ENCODE data around the gene SLC5A10.

SLC5A10 gene

DNA sequence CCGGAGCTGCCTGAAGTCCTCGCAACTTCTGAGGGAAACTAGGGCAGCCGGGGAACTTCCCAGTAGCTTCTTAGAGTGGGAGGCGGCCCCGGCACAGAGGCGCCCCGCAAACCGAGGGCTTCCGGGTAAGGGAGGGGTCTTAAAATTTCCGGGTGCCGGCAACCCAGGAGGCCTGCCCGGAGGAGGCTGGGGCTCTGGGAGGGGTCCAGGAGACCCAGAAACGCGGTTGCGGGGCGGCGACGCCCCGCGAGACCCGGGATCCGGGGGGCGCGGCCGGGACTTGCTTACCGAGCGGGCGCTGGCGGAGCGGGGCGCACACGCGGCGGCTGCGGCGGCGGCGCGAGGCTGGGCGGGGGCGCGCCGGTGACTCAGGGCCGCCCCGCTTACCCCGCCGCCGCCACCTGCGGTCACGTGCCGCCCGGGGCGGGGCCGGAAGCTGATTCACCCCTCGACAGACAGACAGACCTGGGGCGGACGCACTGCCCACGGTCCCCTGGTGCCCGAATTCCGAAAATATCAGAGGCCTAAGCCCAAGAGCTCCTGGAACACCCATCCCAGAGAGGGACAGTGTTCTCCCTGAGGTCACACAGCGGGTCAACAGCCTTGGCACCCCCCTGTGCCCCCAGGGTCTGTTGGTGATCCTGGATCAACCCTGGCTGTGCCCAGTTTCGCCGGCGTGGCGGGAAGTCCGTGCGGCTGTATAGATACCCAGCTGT, 52.6 kb downstream of the SLC5A10 start, which contains the start of gene FAM83G:
Gene FAM83G (minus strand): TSS at position 344 of the 716 bp plus-strand sequence. CDS start 723 bp downstream, outside the sequence.
- peak; percentile 93 for DNase-seq

DNA sequence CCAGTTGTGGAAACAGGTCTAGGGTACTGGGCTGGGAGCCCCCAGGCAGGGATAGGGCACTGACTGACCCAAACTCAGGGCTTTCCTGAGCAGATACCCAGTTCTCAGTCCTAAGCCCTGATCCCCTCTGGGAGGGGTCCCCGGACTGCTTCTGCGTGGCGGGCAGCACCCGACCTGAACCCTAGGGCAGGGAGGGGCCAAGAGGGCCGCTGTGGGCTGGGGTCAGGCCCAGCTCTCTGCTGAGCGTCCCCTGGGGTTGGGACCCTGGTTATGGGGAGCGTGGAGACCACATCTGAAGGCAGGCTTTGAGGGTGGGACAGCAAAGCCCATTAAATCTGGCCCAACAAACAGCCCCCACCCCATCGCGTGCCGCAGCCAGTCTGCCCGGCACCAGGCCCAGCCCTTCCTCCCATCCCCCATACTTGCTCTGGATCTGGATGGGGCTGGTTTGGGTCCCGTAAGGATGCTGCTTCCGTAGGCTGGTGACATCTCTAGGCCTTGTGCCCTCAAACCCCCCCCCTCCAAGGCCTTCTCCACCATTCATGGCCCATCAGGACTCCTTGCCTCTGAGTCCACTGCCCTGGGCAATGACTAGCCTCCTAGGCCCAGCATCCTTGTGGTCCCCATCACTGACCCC, 53.3 kb downstream of the SLC5A10 start:
- DNase-seq: no peak

- no peak for DNase-seq
These were observed 53.9 kb downstream of the SLC5A10 start for GRCh38 chr17:19005789-19006430.

GRCh38 chr17:19006698-19007097, 54.7 kb downstream of the SLC5A10 start:
- no peak for DNase-seq

GRCh38 chr17:19009970-19010369, 58.0 kb downstream of the SLC5A10 start:
- DNase-seq: no peak

- no peak for DNase-seq
These were observed 59.0 kb downstream of the SLC5A10 start for GRCh38 chr17:19010729-19011505.

DNA sequence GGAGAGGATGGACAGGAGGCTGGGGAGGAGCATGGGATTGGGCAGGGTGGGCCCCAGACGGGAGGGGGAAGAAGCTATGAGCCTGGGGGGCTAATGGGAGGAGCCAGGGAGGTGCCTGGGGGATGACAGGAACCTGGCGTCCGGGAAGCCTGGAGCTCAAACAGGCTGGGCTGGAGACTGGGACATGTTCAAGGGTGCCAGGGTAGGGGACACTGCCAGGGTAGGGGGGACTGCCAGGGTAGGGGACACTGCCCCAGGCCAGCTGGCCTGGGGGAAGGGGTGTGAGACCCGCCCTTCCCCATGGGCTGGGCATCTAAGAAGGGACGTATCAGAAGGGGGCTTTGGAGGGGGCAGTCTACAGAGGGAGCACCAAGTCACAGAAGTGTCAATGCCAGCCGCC, 59.6 kb downstream of the SLC5A10 start:
- no peak for DNase-seq

GRCh38 chr17:19012171-19013080, 60.5 kb downstream of the SLC5A10 start:
- DNase-seq: no peak

DNA sequence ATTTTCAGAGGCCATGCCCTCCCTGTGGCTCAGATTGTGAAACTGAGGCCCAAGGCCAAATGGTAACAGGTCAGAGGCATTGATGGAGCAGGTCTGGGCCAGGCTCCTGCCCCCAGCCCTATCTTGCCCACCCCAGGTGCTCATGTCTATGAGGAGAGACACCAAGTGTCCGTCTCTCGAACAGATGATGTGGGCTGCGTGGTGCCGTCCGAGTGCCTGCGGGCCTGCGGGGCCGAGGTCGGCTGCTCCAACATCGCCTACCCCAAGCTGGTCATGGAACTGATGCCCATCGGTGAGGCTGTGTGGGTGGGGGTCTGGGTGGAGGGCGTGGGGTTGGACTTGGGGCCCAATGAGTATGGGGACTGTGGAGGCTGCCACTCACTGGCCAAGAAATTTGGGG, 61.3 kb downstream of the SLC5A10 start:
- DNase-seq: no peak

- DNase-seq: no peak
These were observed 62.1 kb downstream of the SLC5A10 start for GRCh38 chr17:19013806-19014627.

DNA sequence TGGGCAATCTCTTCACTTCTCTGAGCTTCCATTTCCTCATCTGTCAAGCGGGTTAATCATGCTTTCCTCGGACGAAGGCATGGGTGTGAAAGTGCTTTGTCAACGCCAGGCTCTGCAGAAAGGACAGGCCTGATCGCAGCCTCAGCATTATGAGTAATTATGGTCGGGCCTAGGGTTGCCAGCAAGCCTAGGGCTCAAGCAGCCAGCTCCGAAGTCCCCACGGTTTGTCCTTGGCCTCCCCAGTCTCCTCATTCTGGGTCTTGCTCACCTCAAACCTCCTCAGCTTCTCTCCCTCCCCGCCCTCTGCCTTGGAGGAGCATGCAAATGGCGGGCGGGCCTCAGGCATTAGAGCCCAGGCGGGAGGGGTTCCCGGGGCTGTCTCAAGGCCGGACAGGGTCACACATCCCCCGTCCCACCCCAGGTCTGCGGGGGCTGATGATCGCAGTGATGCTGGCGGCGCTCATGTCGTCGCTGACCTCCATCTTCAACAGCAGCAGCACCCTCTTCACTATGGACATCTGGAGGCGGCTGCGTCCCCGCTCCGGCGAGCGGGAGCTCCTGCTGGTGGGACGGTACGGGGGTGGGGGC, 62.8 kb downstream of the SLC5A10 start:
- DNase-seq: no peak

- no peak for DNase-seq
These were observed 63.5 kb downstream of the SLC5A10 start for GRCh38 chr17:19015428-19015827.

GRCh38 chr17:19016297-19016696, 64.3 kb downstream of the SLC5A10 start:
- DNase-seq: no peak

GRCh38 chr17:19016881-19017280, 64.9 kb downstream of the SLC5A10 start:
- no peak for DNase-seq

- DNase-seq: no peak
These were observed 65.4 kb downstream of the SLC5A10 start for GRCh38 chr17:19017401-19017800.

- no peak for DNase-seq
These were observed 66.0 kb downstream of the SLC5A10 start for GRCh38 chr17:19017804-19018599.

- DNase-seq: no peak
These were observed 66.6 kb downstream of the SLC5A10 start for GRCh38 chr17:19018600-19018950.

DNA sequence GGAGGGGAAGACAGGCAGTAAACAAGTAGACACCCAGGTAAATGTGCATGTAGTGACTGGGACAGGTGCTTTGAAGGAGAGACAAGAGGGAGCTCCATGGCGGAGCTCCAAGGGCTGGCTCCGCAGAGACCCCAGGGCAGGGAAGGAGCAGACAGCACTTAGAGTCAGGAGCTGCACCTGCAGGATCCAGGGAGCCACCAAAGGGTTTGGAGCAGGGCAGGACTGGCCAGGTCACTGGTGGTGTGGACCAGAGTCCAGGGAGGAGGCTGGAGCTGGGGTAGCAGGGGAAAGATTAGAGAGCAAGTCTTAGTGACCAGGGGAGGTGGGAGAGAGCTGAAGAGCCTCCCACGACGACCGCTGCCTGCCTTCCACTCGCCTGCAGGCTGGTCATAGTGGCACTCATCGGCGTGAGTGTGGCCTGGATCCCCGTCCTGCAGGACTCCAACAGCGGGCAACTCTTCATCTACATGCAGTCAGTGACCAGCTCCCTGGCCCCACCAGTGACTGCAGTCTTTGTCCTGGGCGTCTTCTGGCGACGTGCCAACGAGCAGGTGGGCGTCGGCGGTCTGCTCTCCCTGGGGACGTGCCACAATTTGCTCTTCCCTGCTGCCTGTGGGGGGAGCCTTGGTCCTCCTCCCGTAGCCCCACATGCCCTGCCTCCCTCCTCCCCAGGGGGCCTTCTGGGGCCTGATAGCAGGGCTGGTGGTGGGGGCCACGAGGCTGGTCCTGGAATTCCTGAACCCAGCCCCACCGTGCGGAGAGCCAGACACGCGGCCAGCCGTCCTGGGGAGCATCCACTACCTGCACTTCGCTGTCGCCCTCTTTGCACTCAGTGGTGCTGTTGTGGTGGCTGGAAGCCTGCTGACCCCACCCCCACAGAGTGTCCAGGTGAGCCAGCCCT, 67.3 kb downstream of the SLC5A10 start:
- no peak for DNase-seq

DNA sequence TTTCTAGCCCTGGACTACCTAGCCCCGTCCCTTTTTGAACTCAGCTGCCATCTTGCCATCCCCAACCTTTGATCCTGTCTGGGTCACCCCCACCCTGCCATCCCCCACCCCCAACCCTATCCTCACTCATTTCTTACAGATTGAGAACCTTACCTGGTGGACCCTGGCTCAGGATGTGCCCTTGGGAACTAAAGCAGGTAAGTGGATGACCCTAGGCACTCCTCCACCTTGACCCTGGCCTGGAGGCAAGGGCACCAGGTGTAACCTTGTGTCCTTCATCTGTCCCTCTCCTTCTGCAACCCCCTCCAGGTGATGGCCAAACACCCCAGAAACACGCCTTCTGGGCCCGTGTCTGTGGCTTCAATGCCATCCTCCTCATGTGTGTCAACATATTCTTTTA, 68.1 kb downstream of the SLC5A10 start:
- no peak for DNase-seq
